EH (cell line): Measurements from ENCODE around the gene MAPK10.
A peak's percentile ranks its signal among the peaks of the same experiment; 100 is the strongest.
"Not testable (repeated sequence)": the region's sequence is repeated elsewhere in the genome, so short reads cannot be mapped to it uniquely, and the experiment has no call there.

ENCODE experiments used
- DNase-seq: peaks from one replicate; pipeline ENCODE4 v3.0.0-alpha.2; 2015; ENCODE audit warnings: low read depth

MAPK10 gene

GRCh38 chr4:86338521-86338920, 21.3 kb downstream of the MAPK10 start:
- DNase-seq: peak; percentile 59

- peak; percentile 25 for DNase-seq
Measured at GRCh38 chr4:86334020-86334750, 25.7 kb downstream of the MAPK10 start.

GRCh38 chr4:86333236-86333635, 26.6 kb downstream of the MAPK10 start:
- no peak for DNase-seq

GRCh38 chr4:86330961-86331742, 28.7 kb downstream of the MAPK10 start:
- peak; percentile 1 for DNase-seq

GRCh38 chr4:86330411-86330810, 29.4 kb downstream of the MAPK10 start:
- DNase-seq: not testable (repeated sequence)

- no peak for DNase-seq
Measured at GRCh38 chr4:86329431-86329830, 30.4 kb downstream of the MAPK10 start.

GRCh38 chr4:86326400-86326799, 33.5 kb downstream of the MAPK10 start:
- peak; percentile 13 for DNase-seq

- DNase-seq: no peak
Measured at GRCh38 chr4:86319390-86319789, 40.5 kb downstream of the MAPK10 start.

- no peak for DNase-seq
Measured at GRCh38 chr4:86315579-86315978, 44.3 kb downstream of the MAPK10 start.

GRCh38 chr4:86313656-86314055, 46.2 kb downstream of the MAPK10 start:
- no peak for DNase-seq

- peak; percentile 37 for DNase-seq
Measured at GRCh38 chr4:86307432-86307831, 52.4 kb downstream of the MAPK10 start.

GRCh38 chr4:86306816-86307215, 53.0 kb downstream of the MAPK10 start:
- peak; percentile 68 for DNase-seq

GRCh38 chr4:86302830-86303229, 57.0 kb downstream of the MAPK10 start:
- DNase-seq: no peak

- DNase-seq: no peak
Measured at GRCh38 chr4:86302251-86302650, 57.6 kb downstream of the MAPK10 start.

GRCh38 chr4:86300516-86300915, 59.3 kb downstream of the MAPK10 start:
- DNase-seq: no peak

- DNase-seq: no peak
Measured at GRCh38 chr4:86296865-86297264, 63.0 kb downstream of the MAPK10 start.

GRCh38 chr4:86294883-86295282, 65.0 kb downstream of the MAPK10 start:
- no peak for DNase-seq

- no peak for DNase-seq
Measured at GRCh38 chr4:86291180-86291579, 68.7 kb downstream of the MAPK10 start.

- no peak for DNase-seq
Measured at GRCh38 chr4:86286726-86287125, 73.1 kb downstream of the MAPK10 start.

- DNase-seq: no peak
Measured at GRCh38 chr4:86283371-86283770, 76.5 kb downstream of the MAPK10 start.

GRCh38 chr4:86280246-86280645, 79.6 kb downstream of the MAPK10 start:
- DNase-seq: no peak

GRCh38 chr4:86279293-86279960, 80.4 kb downstream of the MAPK10 start:
- no peak for DNase-seq

GRCh38 chr4:86278126-86278525, 81.7 kb downstream of the MAPK10 start:
- no peak for DNase-seq
